ENCODE data around the gene SMG7. TPM values are rescaled to one million over a fixed set of nuclear protein-coding genes. Genes with fewer than 3 reads are reported as not detected.

Gene SMG7
- total RNA-seq, 2 experiments from 2014 or later: 35.2 to 39.1 TPM

GRCh38 chr1:183528577-183528976, 56.3 kb downstream of the SMG7 start:
- Histone ChIP-seq H3K4me1 (ENCODE audit: insufficient read depth, low read length) (no peaks in the 10 kb centered on the region), H3K36me3 (ENCODE audit: insufficient read depth, low read length) (peaks cover 72% of the 10 kb centered on the region), H3K27ac (ENCODE audit: low read depth in 1 of 2, low read length in 2 of 2) (no peak overlapping the region), H3K4me3 (ENCODE audit: low read length) (no peak overlapping the region), H3K27me3 (ENCODE audit: control insufficient read depth in 1 of 2, insufficient read depth in 2 of 2, low read length in 2 of 2) (no peaks in the 10 kb centered on the region), H3K9me3 (ENCODE audit: control insufficient read depth in 1 of 2, insufficient read depth in 1 of 2, low read length in 2 of 2) (no peaks in the 10 kb centered on the region)
- Mint-ChIP-seq H3K4me1 (ENCODE audit: low read depth) (peaks cover under 1% of the 10 kb centered on the region), H3K9me3 (no peaks in the 10 kb centered on the region), H3K27me3 (no peaks in the 10 kb centered on the region), H3K27ac (no peak overlapping the region), H3K4me3 (no peak overlapping the region), H3K36me3 (ENCODE audit: low read depth) (peaks cover 79% of the 10 kb centered on the region)
- no peak for DNase-seq
- ChIA-PET POLR2A (no interaction called here), CTCF (interaction anchor here (0.7 kb wide), 1 partner anchor 10 kb away, joined by 3 read pairs; no protein-coding TSS in a partner anchor)
- intact Hi-C loops (cut with DNase I, micrococcal nuclease): no loop called here
- no peak for TF ChIP-seq CTCF (IDR thresholded peaks at IDR 0.05)
- ATAC-seq (ENCODE audit: poor library complexity): no peak

GRCh38 chr1:183533617-183534174, 61.4 kb downstream of the SMG7 start:
- H3K36me3 ChIP-seq (ENCODE audit: insufficient read depth, low read length): peaks cover 83% of the 10 kb centered on the region
- Mint-ChIP-seq H3K27ac (no peak overlapping the region), H3K4me1 (ENCODE audit: low read depth) (no peaks in the 10 kb centered on the region), H3K9me3 (no peaks in the 10 kb centered on the region), H3K36me3 (ENCODE audit: low read depth) (peaks cover 94% of the 10 kb centered on the region), H3K4me3 (no peak overlapping the region), H3K27me3 (no peaks in the 10 kb centered on the region)
- intact Hi-C loops (cut with DNase I, micrococcal nuclease): no loop called here
- ATAC-seq (ENCODE audit: poor library complexity): no peak
- ChIA-PET CTCF (no interaction called here), POLR2A (no interaction called here)
- no peaks in the 10 kb centered on the region for H3K27me3 ChIP-seq (ENCODE audit: control insufficient read depth in 1 of 2, insufficient read depth in 2 of 2, low read length in 2 of 2)
- H3K9me3 ChIP-seq (ENCODE audit: control insufficient read depth in 1 of 2, insufficient read depth in 1 of 2, low read length in 2 of 2): no peaks in the 10 kb centered on the region
- no peaks in the 10 kb centered on the region for H3K4me1 ChIP-seq (ENCODE audit: insufficient read depth, low read length)
- DNase-seq: no peak
- H3K4me3 ChIP-seq (ENCODE audit: low read length): no peak overlapping the region
- no peak overlapping the region for H3K27ac ChIP-seq (ENCODE audit: low read depth in 1 of 2, low read length in 2 of 2)
- TF ChIP-seq CTCF (IDR thresholded peaks at IDR 0.05): no peak

- Mint-ChIP-seq H3K4me1 (ENCODE audit: low read depth) (no peaks in the 10 kb centered on the region), H3K4me3 (no peak overlapping the region), H3K36me3 (ENCODE audit: low read depth) (peaks cover 94% of the 10 kb centered on the region), H3K27me3 (no peaks in the 10 kb centered on the region), H3K9me3 (no peaks in the 10 kb centered on the region), H3K27ac (peak overlapping the region; percentile 59)
- intact Hi-C loops (cut with DNase I, micrococcal nuclease): no loop called here
- Histone ChIP-seq H3K36me3 (ENCODE audit: insufficient read depth, low read length) (peaks cover 85% of the 10 kb centered on the region), H3K27me3 (ENCODE audit: control insufficient read depth in 1 of 2, insufficient read depth in 2 of 2, low read length in 2 of 2) (no peaks in the 10 kb centered on the region), H3K4me3 (ENCODE audit: low read length) (no peak overlapping the region), H3K4me1 (ENCODE audit: insufficient read depth, low read length) (no peaks in the 10 kb centered on the region), H3K27ac (ENCODE audit: low read depth in 1 of 2, low read length in 2 of 2) (no peak overlapping the region), H3K9me3 (ENCODE audit: control insufficient read depth in 1 of 2, insufficient read depth in 1 of 2, low read length in 2 of 2) (no peaks in the 10 kb centered on the region)
- TF ChIP-seq CTCF (IDR thresholded peaks at IDR 0.05): no peak
- ChIA-PET CTCF (no interaction called here), POLR2A (no interaction called here)
- DNase-seq: no peak
- no peak for ATAC-seq (ENCODE audit: poor library complexity)
These were observed 65.1 kb downstream of the SMG7 start for GRCh38 chr1:183537405-183537804.
